NCI-H128 (cell line): ENCODE measurements around the gene UBE2D1.
A peak's percentile ranks its signal among the peaks of the same experiment; 100 is the strongest.
"Not testable (repeated sequence)": the region's sequence is repeated elsewhere in the genome, so short reads cannot be mapped to it uniquely, and the experiment has no call there.

Source experiments
- DNase-seq: peaks from one replicate; lab custom pipeline; 2025; ENCODE audit not compliant: unreplicated experiment; lab: John Stamatoyannopoulos, UW

UBE2D1 gene

GRCh38 chr10:58373442-58373827 lies 38.6 kb downstream of the UBE2D1 start:
- no peak for DNase-seq

GRCh38 chr10:58382489-58382995 lies 47.7 kb downstream of the UBE2D1 start:
- no peak for DNase-seq

GRCh38 chr10:58384095-58384494 lies 49.3 kb downstream of the UBE2D1 start:
- DNase-seq, result no peak

- no peak for DNase-seq
These were observed 49.8 kb downstream of the UBE2D1 start for GRCh38 chr10:58384544-58384998.

- DNase-seq, result peak; percentile 61
These were observed 50.4 kb downstream of the UBE2D1 start, which contains the start of gene TFAM for GRCh38 chr10:58384999-58385783. TFAM (plus strand) TSS chr10:58385410; CDS start chr10:58385548, 138 bp downstream.

- no peak for DNase-seq
These were observed 50.9 kb downstream of the UBE2D1 start for GRCh38 chr10:58385784-58386112.

- DNase-seq, result no peak
These were observed 54.2 kb downstream of the UBE2D1 start for GRCh38 chr10:58389024-58389423.

- no peak for DNase-seq
These were observed 58.5 kb downstream of the UBE2D1 start for GRCh38 chr10:58393317-58393716.

- no peak for DNase-seq
These were observed 59.7 kb downstream of the UBE2D1 start for GRCh38 chr10:58394471-58394870.

GRCh38 chr10:58396057-58396456 lies 61.3 kb downstream of the UBE2D1 start:
- no peak for DNase-seq

- DNase-seq, result no peak
These were observed 63.0 kb downstream of the UBE2D1 start for GRCh38 chr10:58397830-58398229.

- DNase-seq, result no peak
These were observed 64.6 kb downstream of the UBE2D1 start for GRCh38 chr10:58399410-58399809.

- DNase-seq, result no peak
These were observed 65.8 kb downstream of the UBE2D1 start for GRCh38 chr10:58400609-58401008.

- no peak for DNase-seq
These were observed 69.2 kb downstream of the UBE2D1 start for GRCh38 chr10:58404001-58404400.

- DNase-seq, result no peak
These were observed 75.3 kb downstream of the UBE2D1 start for GRCh38 chr10:58409956-58410610.

- DNase-seq, result no peak
These were observed 77.7 kb downstream of the UBE2D1 start for GRCh38 chr10:58412502-58412961.

- no peak for DNase-seq
These were observed 79.7 kb downstream of the UBE2D1 start for GRCh38 chr10:58414270-58415041.

GRCh38 chr10:58415757-58416156 lies 81.0 kb downstream of the UBE2D1 start:
- no peak for DNase-seq

- not testable (repeated sequence) for DNase-seq
These were observed 83.1 kb downstream of the UBE2D1 start for GRCh38 chr10:58417902-58418301.
